Stomach (tissue), 4 donors: ENCODE results near the gene INPP5A.

ENCODE experiments used
- CTCF ChIP-seq, 7 experiments: fragments of 450-650 bp in 4 of 7; fragments of 200-600 bp in 3 of 7; sonication (generic) in 3 of 7; IDR thresholded peaks; one replicate each; pipeline ENCODE4 v1.5.1; 2016 to 2019; ENCODE audit warnings: antibody characterized with exemption in 7 of 7, control low read depth in 2 of 7, mild to moderate bottlenecking in 1 of 7
- EP300 ChIP-seq: sonication (generic); formaldehyde crosslinking; IDR thresholded peaks from one replicate; pipeline ENCODE4 v1.6.1; 2017; ENCODE audit warnings: antibody characterized with exemption
- POLR2A ChIP-seq, 4 donors: fragments of 450-650 bp; IDR thresholded peaks; one replicate each; pipeline ENCODE4 v1.6.1; 2016; ENCODE audit warnings: antibody characterized with exemption in 4 of 4, control low read depth in 2 of 4, mild to moderate bottlenecking in 1 of 4, moderate library complexity in 1 of 4

GRCh38 chr10:132522521-132523411, 14.8 kb upstream of the INPP5A start:
- no peak for TF ChIP-seq CTCF (IDR thresholded peaks at IDR 0.05)
- no peak for TF ChIP-seq EP300
- no peak for TF ChIP-seq POLR2A (IDR thresholded peaks at IDR 0.05)
